Kidney (tissue), 14 donors: ENCODE measurements around the gene ALPG. TPM values are rescaled to one million over a fixed set of nuclear protein-coding genes. Genes with fewer than 3 reads are reported as not detected.

ENCODE experiments used
- DNase-seq, 5 donors: peaks; one replicate each; pipeline ENCODE4 v3.0.0-alpha.2; 2013 to 2020
- FAIRE-seq: peaks from 2 replicates; lab custom pipeline; 2012; peaks lifted over from hg19 to GRCh38; lab: Jason Lieb, UNC
- H3K27ac ChIP-seq, 2 donors: one replicate each; pipeline ENCODE4 v1.7.0; 2013; ENCODE audit warnings: low read depth in 2 of 2, low read length in 2 of 2, inconsistent platforms in 1 of 2
- H3K27me3 ChIP-seq: one replicate; pipeline ENCODE4 v1.7.1; 2013; ENCODE audit warnings: low read length, inconsistent platforms; ENCODE audit not compliant: control insufficient read depth, insufficient read depth
- H3K36me3 ChIP-seq, 3 donors: one replicate each; pipeline versions ENCODE4 v1.7.0 to v1.7.1; 2013; ENCODE audit warnings: low read length in 3 of 3, control low read depth in 1 of 3, inconsistent platforms in 1 of 3; ENCODE audit not compliant: insufficient read depth in 3 of 3, control insufficient read depth in 2 of 3
- H3K4me1 ChIP-seq, 3 donors: one replicate each; pipeline versions ENCODE4 v1.7.0 to v1.7.1; 2013; ENCODE audit warnings: low read length in 3 of 3, inconsistent platforms in 1 of 3, low read depth in 1 of 3; ENCODE audit not compliant: control insufficient read depth in 2 of 3, insufficient read depth in 2 of 3
- H3K4me3 ChIP-seq, 3 donors: one replicate each; pipeline versions ENCODE4 v1.7.0 to v1.8.1; 2013; ENCODE audit warnings: low read length in 3 of 3, control low read depth in 1 of 3, inconsistent platforms in 1 of 3
- H3K9ac ChIP-seq, 3 donors: one replicate each; pipeline versions ENCODE4 v1.7.0 to v1.7.1; 2013; ENCODE audit warnings: low read length in 3 of 3, control low read depth in 1 of 3, inconsistent platforms in 1 of 3
- H3K9me3 ChIP-seq, 3 donors: one replicate each; pipeline versions ENCODE4 v1.7.0 to v1.7.1; 2013; ENCODE audit warnings: low read length in 3 of 3, control low read depth in 1 of 3, inconsistent platforms in 1 of 3; ENCODE audit not compliant: control insufficient read depth in 2 of 3, insufficient read depth in 1 of 3
- intact Hi-C: fragments of 100-400 bp; cut with DNase I; formaldehyde crosslinking; loops from one replicate; pipeline ENCODE4 v1.11.1; 2022
- polyA plus RNA-seq: library from polyadenylated mRNA; stranded (reverse); fragments of 350-450 nt; fragmentation: Illumina TruSeq; extraction: RNeasy Lipid Tissue Mini Kit (QIAGEN cat#74804); gene quantifications from one replicate; pipeline ENCODE4 v1.2.3, GENCODE V29; 2014; ENCODE audit warnings: low read depth, low replicate concordance; ENCODE audit not compliant: insufficient read depth
- total RNA-seq: library from RNA; stranded (reverse); fragmentation: NEBNext Ultra II Directional; extraction: Animal tissue kit (Norgen Biotek cat#: 25700); gene quantifications from one replicate; pipeline ENCODE4 v1.2.1, GENCODE V29; 2021
- TF ChIP-seq, protein P1 (sequence below): IDR thresholded peaks from 3 replicates; pipeline ENCODE4 v1.5.1; 2012; ENCODE audit warnings: mild to moderate bottlenecking, moderate library complexity, borderline replicate concordance; ENCODE audit not compliant: insufficient read depth; ENCODE audit errors: extremely low read depth
- donor health status: control.
- donor health status: control.
- donor health status: control.
- donor health status: control.
- donor health status: control.
- donor health status: DM: yes; HTN: yes; CAD: no.
- donor health status: Normal renal cell carcinoma (clear cell type).

The ALPG gene
- total and polyA plus RNA-seq, 2 donors from 2014 or later = not detected

DNA sequence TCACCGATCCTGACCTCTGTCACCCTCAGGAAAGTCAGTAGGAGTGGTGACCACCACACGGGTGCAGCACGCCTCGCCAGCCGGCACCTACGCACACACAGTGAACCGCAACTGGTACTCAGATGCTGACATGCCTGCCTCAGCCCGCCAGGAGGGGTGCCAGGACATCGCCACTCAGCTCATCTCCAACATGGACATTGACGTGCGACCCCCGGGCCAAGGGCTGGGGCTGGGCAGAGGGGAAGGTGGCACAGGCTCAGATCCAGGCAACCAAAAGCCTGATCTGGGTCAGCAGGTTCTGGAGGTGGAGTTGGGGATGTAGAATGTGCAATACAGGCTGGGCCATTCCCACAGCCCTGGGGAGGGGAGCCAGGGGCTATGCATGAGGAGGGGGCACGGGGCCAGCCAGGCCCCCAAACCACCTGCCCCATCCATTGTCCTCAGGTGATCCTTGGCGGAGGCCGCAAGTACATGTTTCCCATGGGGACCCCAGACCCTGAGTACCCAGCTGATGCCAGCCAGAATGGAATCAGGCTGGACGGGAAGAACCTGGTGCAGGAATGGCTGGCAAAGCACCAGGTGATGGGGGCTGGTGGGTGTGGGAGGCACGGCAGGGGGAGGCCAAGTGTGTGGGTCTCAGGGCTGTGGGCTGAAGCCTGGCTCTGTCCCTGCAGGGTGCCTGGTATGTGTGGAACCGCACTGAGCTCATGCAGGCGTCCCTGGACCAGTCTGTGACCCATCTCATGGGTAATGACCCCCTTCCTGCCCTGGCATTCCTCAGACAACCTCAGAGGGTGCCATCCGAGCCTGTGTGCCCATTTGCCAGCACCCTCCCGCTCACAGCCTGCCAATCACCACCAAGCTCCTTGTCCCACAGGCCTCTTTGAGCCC, 50.7 kb downstream of the ALPG start:
- TF ChIP-seq, protein P1, sequence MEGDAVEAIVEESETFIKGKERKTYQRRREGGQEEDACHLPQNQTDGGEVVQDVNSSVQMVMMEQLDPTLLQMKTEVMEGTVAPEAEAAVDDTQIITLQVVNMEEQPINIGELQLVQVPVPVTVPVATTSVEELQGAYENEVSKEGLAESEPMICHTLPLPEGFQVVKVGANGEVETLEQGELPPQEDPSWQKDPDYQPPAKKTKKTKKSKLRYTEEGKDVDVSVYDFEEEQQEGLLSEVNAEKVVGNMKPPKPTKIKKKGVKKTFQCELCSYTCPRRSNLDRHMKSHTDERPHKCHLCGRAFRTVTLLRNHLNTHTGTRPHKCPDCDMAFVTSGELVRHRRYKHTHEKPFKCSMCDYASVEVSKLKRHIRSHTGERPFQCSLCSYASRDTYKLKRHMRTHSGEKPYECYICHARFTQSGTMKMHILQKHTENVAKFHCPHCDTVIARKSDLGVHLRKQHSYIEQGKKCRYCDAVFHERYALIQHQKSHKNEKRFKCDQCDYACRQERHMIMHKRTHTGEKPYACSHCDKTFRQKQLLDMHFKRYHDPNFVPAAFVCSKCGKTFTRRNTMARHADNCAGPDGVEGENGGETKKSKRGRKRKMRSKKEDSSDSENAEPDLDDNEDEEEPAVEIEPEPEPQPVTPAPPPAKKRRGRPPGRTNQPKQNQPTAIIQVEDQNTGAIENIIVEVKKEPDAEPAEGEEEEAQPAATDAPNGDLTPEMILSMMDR = no peak
- no peak for FAIRE-seq
- Histone ChIP-seq H3K9me3 (no peaks in the 10 kb centered on the region), H3K27me3 (no peaks in the 10 kb centered on the region), H3K27ac (no peak overlapping the region), H3K4me3 (no peak overlapping the region), H3K36me3 (no peaks in the 10 kb centered on the region), H3K9ac (no peak overlapping the region), H3K4me1 (no peaks in the 10 kb centered on the region)
- intact Hi-C loops = no loop called here
- DNase-seq = peak in 4 of 5 donors; percentile 33 to 55 (median 39)

DNA sequence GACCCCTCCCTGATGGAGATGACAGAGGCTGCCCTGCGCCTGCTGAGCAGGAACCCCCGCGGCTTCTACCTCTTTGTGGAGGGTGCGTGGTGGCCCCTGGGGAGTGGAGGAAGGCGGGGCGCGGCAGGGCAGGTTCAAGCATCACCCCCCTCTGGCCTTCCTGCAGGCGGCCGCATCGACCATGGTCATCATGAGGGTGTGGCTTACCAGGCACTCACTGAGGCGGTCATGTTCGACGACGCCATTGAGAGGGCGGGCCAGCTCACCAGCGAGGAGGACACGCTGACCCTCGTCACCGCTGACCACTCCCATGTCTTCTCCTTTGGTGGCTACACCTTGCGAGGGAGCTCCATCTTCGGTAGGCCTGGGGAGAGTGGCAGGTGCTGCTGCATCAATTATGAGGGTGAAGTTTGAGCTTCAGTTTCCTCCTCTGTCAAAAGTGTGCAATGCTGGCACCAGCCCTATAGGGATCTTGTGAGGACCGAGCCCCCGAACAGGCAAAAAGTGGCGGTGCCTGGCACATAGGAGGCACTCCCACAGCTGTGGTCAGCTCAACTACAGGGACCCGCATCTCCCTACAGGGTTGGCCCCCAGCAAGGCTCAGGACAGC, 51.5 kb downstream of the ALPG start:
- Histone ChIP-seq H3K27me3 (no peaks in the 10 kb centered on the region), H3K36me3 (no peaks in the 10 kb centered on the region), H3K4me3 (no peak overlapping the region), H3K4me1 (no peaks in the 10 kb centered on the region), H3K27ac (no peak overlapping the region), H3K9ac (no peak overlapping the region), H3K9me3 (no peaks in the 10 kb centered on the region)
- peak in 2 of 5 donors; percentile 9 to 42 for DNase-seq
- intact Hi-C loops = no loop called here
- TF ChIP-seq, protein P1 = no peak
- no peak for FAIRE-seq

DNA sequence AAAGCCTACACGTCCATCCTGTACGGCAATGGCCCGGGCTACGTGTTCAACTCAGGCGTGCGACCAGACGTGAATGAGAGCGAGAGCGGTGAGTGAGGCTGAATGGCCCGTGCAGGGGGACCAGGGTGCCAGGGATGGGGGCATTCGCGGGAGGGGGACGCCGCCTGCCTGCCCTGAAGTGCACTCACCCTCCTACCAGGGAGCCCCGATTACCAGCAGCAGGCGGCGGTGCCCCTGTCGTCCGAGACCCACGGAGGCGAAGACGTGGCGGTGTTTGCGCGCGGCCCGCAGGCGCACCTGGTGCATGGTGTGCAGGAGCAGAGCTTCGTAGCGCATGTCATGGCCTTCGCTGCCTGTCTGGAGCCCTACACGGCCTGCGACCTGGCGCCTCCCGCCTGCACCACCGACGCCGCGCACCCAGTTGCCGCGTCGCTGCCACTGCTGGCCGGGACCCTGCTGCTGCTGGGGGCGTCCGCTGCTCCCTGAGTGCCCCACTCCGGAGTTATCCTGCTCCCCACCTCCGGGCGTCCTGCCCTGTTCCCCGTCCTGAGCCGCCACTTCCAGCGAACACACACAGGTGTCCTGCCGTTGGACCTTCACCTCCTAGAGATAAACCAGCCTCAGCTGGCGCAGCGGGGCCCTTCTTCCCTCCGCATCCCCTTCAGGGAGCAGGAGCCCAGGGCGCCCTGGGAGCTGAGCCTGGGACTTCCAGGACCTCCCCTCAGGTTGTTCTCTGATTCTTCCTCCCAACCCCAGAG, 52.2 kb downstream of the ALPG start:
- no peak for FAIRE-seq
- TF ChIP-seq, protein P1 = no peak
- Histone ChIP-seq H3K4me1 (no peaks in the 10 kb centered on the region), H3K27ac (no peak overlapping the region), H3K36me3 (no peaks in the 10 kb centered on the region), H3K9ac (no peak overlapping the region), H3K4me3 (no peak overlapping the region), H3K27me3 (no peaks in the 10 kb centered on the region), H3K9me3 (no peaks in the 10 kb centered on the region)
- peak in 1 of 5 donors; percentile 37 for DNase-seq
- intact Hi-C loops = no loop called here
